ENCODE data around the gene FLT3LG. TPM values are rescaled to one million over a fixed set of nuclear protein-coding genes. Genes with fewer than 3 reads are reported as not detected.
A peak's percentile ranks its signal among the peaks of the same experiment; 100 is the strongest.

Gene FLT3LG
- total RNA-seq, 1 donor from 2014 or later = 13.1 TPM

DNA sequence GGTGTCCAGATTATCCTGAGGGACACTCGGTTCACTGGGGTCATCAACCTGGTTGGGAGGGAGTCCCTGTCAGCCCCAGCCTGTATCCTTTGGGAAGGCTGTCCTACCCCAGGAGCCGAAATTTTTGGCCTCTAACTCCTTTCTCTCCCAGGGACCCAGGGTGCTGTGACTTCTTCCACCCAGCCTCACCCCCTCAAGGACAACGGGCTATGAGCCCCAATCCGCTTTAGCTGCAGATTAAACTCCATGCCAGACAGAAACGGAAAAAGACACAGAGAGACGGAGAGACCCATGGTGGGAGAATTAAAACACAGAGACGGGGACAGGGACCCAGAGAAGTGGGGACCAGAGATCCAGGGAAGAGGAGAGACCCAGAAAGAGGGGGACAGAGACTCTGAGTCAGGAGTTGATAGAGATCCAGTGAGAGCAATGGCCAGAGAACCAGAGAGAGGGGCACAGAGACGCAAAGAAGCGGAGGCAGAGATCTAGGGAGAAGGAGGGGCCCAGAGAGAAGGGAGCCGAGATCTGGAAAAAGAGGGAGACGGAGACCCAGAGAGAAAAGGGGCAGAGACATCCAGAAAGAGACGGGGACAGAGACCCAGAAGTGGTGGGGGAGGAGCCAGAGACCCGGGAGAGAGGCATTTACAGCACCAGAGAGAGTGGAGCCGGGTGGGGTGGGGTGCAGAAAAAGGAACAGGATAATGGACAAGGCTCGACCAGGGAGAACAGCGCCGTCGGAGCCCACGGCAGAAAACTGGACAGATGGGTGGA, 33.4 kb upstream of the FLT3LG start:
- Mint-ChIP-seq H3K27me3 (ENCODE audit: unreplicated experiment) (peaks cover 26% of the 10 kb centered on the region), H3K9me3 (ENCODE audit: unreplicated experiment) (peaks cover 21% of the 10 kb centered on the region), H3K36me3 (ENCODE audit: unreplicated experiment) (peaks cover 1% of the 10 kb centered on the region), H3K4me3 (ENCODE audit: unreplicated experiment) (peak overlapping the region; percentile 98), H3K27ac (ENCODE audit: unreplicated experiment) (peak overlapping the region; percentile 91), H3K4me1 (ENCODE audit: low read depth, unreplicated experiment) (peaks cover 31% of the 10 kb centered on the region)
- peak; percentile 57 for DNase-seq
- TF ChIP-seq, protein P1, sequence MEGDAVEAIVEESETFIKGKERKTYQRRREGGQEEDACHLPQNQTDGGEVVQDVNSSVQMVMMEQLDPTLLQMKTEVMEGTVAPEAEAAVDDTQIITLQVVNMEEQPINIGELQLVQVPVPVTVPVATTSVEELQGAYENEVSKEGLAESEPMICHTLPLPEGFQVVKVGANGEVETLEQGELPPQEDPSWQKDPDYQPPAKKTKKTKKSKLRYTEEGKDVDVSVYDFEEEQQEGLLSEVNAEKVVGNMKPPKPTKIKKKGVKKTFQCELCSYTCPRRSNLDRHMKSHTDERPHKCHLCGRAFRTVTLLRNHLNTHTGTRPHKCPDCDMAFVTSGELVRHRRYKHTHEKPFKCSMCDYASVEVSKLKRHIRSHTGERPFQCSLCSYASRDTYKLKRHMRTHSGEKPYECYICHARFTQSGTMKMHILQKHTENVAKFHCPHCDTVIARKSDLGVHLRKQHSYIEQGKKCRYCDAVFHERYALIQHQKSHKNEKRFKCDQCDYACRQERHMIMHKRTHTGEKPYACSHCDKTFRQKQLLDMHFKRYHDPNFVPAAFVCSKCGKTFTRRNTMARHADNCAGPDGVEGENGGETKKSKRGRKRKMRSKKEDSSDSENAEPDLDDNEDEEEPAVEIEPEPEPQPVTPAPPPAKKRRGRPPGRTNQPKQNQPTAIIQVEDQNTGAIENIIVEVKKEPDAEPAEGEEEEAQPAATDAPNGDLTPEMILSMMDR (IDR thresholded peaks at IDR 0.05; ENCODE audit: partially characterized antibody, unreplicated experiment) = no peak

DNA sequence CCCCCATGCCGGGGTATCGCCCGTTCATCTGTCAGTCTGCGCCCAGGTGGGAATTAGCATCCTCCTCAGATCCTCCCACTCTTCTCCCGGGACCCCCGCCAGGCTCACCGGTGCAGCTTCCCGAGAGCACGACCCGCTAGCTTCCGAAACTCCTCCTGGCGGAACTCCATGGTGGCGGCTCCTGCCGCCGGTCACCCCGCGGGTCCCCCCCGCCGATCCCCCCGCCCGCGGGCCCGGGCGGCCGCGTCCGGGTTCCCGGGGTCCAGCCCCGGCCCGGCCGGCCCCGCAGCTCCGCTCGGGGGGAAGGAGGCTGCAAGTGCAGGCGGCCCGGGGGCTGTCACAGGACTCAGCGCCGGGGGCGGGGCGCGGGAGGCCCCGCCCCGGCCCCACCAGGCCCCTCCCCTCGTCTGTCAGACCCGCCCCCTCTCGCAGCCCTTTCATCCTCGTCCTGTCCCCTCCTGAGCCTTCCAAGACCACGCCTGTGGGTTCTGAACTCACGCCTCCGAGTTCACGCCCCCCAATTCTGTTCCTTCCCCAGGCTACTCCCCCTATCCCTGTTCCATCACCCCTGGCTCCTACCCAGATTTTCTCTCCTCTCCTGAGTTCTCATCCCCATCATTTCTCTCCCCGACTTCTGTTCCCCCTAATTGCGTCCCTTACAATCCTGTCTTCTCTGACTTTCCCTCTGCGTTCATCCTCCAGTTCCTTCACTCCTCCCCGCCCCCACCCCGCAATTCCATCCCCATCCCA, 32.6 kb upstream of the FLT3LG start, which contains the start of gene SLC17A7:
TSS of gene SLC17A7 (minus strand) at position 318 of the 750 bp plus-strand sequence. CDS start at position 170, 148 bp downstream.
- Mint-ChIP-seq H3K27me3 (ENCODE audit: unreplicated experiment) (peaks cover 22% of the 10 kb centered on the region), H3K36me3 (ENCODE audit: unreplicated experiment) (no peaks in the 10 kb centered on the region), H3K4me1 (ENCODE audit: low read depth, unreplicated experiment) (peaks cover 29% of the 10 kb centered on the region), H3K9me3 (ENCODE audit: unreplicated experiment) (peaks cover 18% of the 10 kb centered on the region), H3K4me3 (ENCODE audit: unreplicated experiment) (peak within 1 kb of the TSS; percentile 98), H3K27ac (ENCODE audit: unreplicated experiment) (peak within 1 kb of the TSS; percentile 96)
- DNase-seq = peak; percentile 87
- TF ChIP-seq, protein P1 (IDR thresholded peaks at IDR 0.05; ENCODE audit: partially characterized antibody, unreplicated experiment) = no peak

DNA sequence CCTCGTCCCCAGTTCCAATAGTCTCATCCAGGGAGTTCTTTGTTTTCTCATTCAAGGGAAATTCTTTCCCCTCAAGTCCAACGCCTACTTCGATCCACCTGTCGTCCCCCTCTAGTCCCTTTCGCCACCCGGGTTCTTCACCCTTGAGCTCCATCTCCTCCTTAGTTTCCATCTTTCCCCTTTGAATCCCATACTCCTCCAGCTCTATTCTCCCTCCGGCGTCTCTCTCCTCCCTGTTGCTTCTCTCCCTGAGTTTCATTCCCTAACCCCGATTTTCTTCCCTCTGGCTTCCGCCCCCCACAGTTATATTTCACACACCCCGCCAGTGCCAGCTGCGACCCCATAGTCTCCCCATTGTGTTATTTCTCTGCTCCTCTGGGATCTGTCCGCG, 32.1 kb upstream of the FLT3LG start:
- TF ChIP-seq, protein P1 (IDR thresholded peaks at IDR 0.05; ENCODE audit: partially characterized antibody, unreplicated experiment) = no peak
- Mint-ChIP-seq H3K27ac (ENCODE audit: unreplicated experiment) (peak overlapping the region; percentile 96), H3K4me1 (ENCODE audit: low read depth, unreplicated experiment) (peaks cover 26% of the 10 kb centered on the region), H3K4me3 (ENCODE audit: unreplicated experiment) (peak overlapping the region; percentile 88), H3K36me3 (ENCODE audit: unreplicated experiment) (no peaks in the 10 kb centered on the region), H3K27me3 (ENCODE audit: unreplicated experiment) (peaks cover 22% of the 10 kb centered on the region), H3K9me3 (ENCODE audit: unreplicated experiment) (peaks cover 17% of the 10 kb centered on the region)
- DNase-seq = no peak

DNA sequence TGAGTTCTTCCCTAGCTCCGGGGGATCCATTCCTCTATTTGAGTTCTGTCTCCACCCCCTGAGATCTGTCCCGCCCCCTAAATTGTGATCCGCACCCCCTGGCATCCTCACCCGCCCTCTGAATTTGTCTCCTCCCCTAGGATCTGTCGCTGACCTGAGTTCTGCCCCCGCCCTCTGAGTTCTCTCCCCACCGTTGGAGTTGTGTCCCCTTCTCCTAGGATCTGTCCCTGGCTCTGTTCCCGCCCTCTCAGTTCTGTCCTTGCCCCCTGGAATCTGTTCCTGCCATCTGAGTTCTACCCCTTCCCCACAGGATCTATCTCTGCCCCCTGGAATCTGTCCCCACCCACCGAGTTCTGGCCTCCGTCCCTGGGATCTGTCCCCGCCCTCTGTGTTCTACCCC, 31.7 kb upstream of the FLT3LG start:
- no peaks in the 10 kb centered on the region for H3K36me3 Mint-ChIP-seq (ENCODE audit: unreplicated experiment)
- H3K4me3 Mint-ChIP-seq (ENCODE audit: unreplicated experiment) = peak overlapping the region; percentile 88
- H3K27me3 Mint-ChIP-seq (ENCODE audit: unreplicated experiment) = peaks cover 19% of the 10 kb centered on the region
- TF ChIP-seq, protein P1 (IDR thresholded peaks at IDR 0.05; ENCODE audit: partially characterized antibody, unreplicated experiment) = no peak
- peak overlapping the region; percentile 96 for H3K27ac Mint-ChIP-seq (ENCODE audit: unreplicated experiment)
- H3K4me1 Mint-ChIP-seq (ENCODE audit: low read depth, unreplicated experiment) = peaks cover 24% of the 10 kb centered on the region
- peaks cover 16% of the 10 kb centered on the region for H3K9me3 Mint-ChIP-seq (ENCODE audit: unreplicated experiment)
- peak; percentile 64 for DNase-seq
